Cardiac muscle cell (in vitro differentiated cells and primary cell): Measurements from ENCODE around the gene CGN. TPM values are rescaled to one million over a fixed set of nuclear protein-coding genes. Genes with fewer than 3 reads are reported as not detected.
"Not testable (repeated sequence)": the region's sequence is repeated elsewhere in the genome, so short reads cannot be mapped to it uniquely, and the experiment has no call there.

Experiments
- DNase-seq, 2 donors: peaks; one replicate each; pipeline versions ENCODE4 v3.0.0 to v3.0.0-alpha.2; 2010 to 2017; ENCODE audit warnings: low read depth in 1 of 2, low spot score in 1 of 2
- H3K27ac ChIP-seq: fragments of 200-600 bp; sonication (generic); 2 replicates; pipeline ENCODE4 v1.5.1; 2016
- H3K27me3 ChIP-seq: fragments of 200-600 bp; sonication (generic); 2 replicates; pipeline ENCODE4 v1.6.0; 2016; ENCODE audit warnings: control low read depth
- H3K36me3 ChIP-seq: fragments of 200-600 bp; sonication (generic); 2 replicates; pipeline ENCODE4 v1.5.1; 2016; ENCODE audit warnings: control low read depth
- H3K4me1 ChIP-seq: fragments of 200-600 bp; sonication (generic); 2 replicates; pipeline ENCODE4 v1.8.1; 2017; ENCODE audit warnings: low read depth, mild to moderate bottlenecking, mixed run types
- H3K4me3 ChIP-seq: fragments of 200-600 bp; sonication (generic); 2 replicates; pipeline ENCODE4 v1.5.1; 2016; ENCODE audit warnings: mild to moderate bottlenecking
- H3K9me3 ChIP-seq: fragments of 200-600 bp; sonication (generic); 2 replicates; pipeline ENCODE4 v1.5.1; 2017; ENCODE audit warnings: low read depth, mild to moderate bottlenecking, control low read depth
- CTCF ChIP-seq: IDR thresholded peaks from 2 replicates; pipeline ENCODE4 v1.5.1; 2012; ENCODE audit warnings: low read depth, mild to moderate bottlenecking, low read length
- polyA plus RNA-seq: library from polyadenylated mRNA; unstranded; fragments of >200 nt; fragmentation: Nextera tagmentation; extraction: Ambion mirVana; gene quantifications from 2 replicates; pipeline ENCODE4 v1.2.1, GENCODE V29; 2016
- total RNA-seq: library from RNA; depleted of rRNA; stranded (reverse); fragments of >200 nt; gene quantifications from 2 replicates; pipeline ENCODE4 v1.2.3, GENCODE V29; 2016

The CGN gene
- total and polyA plus RNA-seq, 2 experiments from 2014 or later, result 1.2 to 4.3 TPM

- Histone ChIP-seq H3K27ac (no peak overlapping the region), H3K4me3 (no peak overlapping the region), H3K4me1 (peaks cover 5% of the 10 kb centered on the region), H3K9me3 (no peaks in the 10 kb centered on the region), H3K36me3 (no peaks in the 10 kb centered on the region), H3K27me3 (peaks cover 10% of the 10 kb centered on the region)
- no peak for TF ChIP-seq CTCF
- no peak for DNase-seq
Measured at GRCh38 chr1:151516031-151516511, 4.9 kb downstream of the CGN start.

DNA sequence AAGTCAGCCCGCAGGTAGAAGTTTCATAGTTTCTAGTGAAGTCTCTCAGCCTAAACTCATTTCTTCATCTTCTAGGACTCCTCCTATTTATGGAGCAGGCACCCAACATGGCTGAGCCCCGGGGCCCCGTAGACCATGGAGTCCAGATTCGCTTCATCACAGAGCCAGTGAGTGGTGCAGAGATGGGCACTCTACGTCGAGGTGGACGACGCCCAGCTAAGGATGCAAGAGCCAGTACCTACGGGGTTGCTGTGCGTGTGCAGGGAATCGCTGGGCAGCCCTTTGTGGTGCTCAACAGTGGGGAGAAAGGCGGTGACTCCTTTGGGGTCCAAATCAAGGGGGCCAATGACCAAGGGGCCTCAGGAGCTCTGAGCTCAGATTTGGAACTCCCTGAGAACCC lies 7.2 kb downstream of the CGN start:
- Histone ChIP-seq H3K27me3 (no peaks in the 10 kb centered on the region), H3K9me3 (no peaks in the 10 kb centered on the region), H3K4me1 (peaks cover 1% of the 10 kb centered on the region), H3K4me3 (no peak overlapping the region), H3K27ac (no peak overlapping the region), H3K36me3 (no peaks in the 10 kb centered on the region)
- TF ChIP-seq CTCF, result no peak
- DNase-seq, result no peak

- DNase-seq, result no peak
- H3K36me3 ChIP-seq, result no peaks in the 10 kb centered on the region
- TF ChIP-seq CTCF, result no peak
- no peak overlapping the region for H3K27ac ChIP-seq
- H3K4me1 ChIP-seq, result no peaks in the 10 kb centered on the region
- H3K4me3 ChIP-seq, result no peak overlapping the region
- H3K9me3 ChIP-seq, result no peaks in the 10 kb centered on the region
- H3K27me3 ChIP-seq, result no peaks in the 10 kb centered on the region
Measured at GRCh38 chr1:151518936-151519335, 7.7 kb downstream of the CGN start.

DNA sequence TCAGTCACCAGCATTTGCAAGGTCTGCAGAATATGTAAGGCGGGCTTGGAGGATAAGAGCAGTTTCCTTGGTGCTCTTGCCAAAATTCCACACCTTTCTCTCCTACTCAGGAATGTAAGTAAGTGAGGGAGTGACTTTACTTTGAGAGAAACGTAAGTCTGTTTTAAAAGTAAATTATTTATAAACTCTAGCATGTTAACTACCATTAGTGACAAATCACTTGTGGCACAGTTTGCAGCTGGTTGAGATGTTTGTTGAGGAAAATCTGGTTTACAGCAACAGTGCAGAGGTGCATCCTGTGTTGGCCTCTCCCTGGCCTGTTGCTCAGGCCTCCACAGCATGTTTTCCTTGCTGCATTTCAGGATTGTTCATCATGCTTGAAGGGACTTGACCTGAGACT lies 8.5 kb downstream of the CGN start:
- Histone ChIP-seq H3K36me3 (no peaks in the 10 kb centered on the region), H3K27me3 (no peaks in the 10 kb centered on the region), H3K27ac (no peak overlapping the region), H3K4me1 (no peaks in the 10 kb centered on the region), H3K9me3 (no peaks in the 10 kb centered on the region), H3K4me3 (no peak overlapping the region)
- no peak for TF ChIP-seq CTCF
- no peak for DNase-seq

GRCh38 chr1:151520359-151520758 lies 9.2 kb downstream of the CGN start:
- Histone ChIP-seq H3K4me1 (no peaks in the 10 kb centered on the region), H3K9me3 (no peaks in the 10 kb centered on the region), H3K27ac (no peak overlapping the region), H3K36me3 (no peaks in the 10 kb centered on the region), H3K4me3 (no peak overlapping the region), H3K27me3 (no peaks in the 10 kb centered on the region)
- peak; percentile 6 for TF ChIP-seq CTCF
- DNase-seq, result no peak

DNA sequence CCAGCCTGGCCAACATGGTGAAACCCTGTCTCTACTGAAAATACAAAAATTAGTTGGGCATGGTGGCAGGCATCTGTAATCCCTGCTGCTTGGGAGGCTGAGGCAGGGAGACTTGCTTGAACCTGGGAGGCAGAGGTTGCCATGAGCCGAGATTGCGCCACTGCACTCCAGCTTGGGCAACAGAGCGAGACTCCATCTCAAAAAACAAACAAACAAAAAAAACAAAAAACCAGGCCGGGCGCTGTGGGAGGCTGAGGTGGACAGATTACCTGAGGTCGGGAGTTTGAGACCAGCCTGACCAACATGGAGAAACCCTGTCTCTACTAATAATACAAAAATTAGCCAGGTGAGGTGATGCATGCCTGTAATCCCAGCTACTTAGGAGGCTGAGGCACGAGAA lies 11.2 kb downstream of the CGN start:
- H3K27ac ChIP-seq, H3K36me3 ChIP-seq, DNase-seq, H3K4me3 ChIP-seq, H3K9me3 ChIP-seq, H3K4me1 ChIP-seq, H3K27me3 ChIP-seq: not testable (repeated sequence)
